H1 (cell line): ENCODE data around the gene UGGT1. TPM values are rescaled to one million over a fixed set of nuclear protein-coding genes. Genes with fewer than 3 reads are reported as not detected.
A peak's percentile ranks its signal among the peaks of the same experiment; 100 is the strongest.

Experiments
- CTCF ChIA-PET: fragments of 300-600 bp; sonication (Branson Sonifier 250); formaldehyde crosslinking; loops from one replicate; lab custom pipeline; 2021; ENCODE audit not compliant: partially characterized antibody; lab: Charles Lee
- POLR2A ChIA-PET: fragments of 300-600 bp; sonication (Branson Sonifier 250); formaldehyde crosslinking; loops from one replicate; lab custom pipeline; 2021; ENCODE audit warnings: inconsistent platforms; ENCODE audit not compliant: partially characterized antibody; lab: Charles Lee
- DNase-seq, 2 experiments: peaks; one replicate each; pipeline versions ENCODE4 v3.0.0 to v3.0.0-alpha.2; 2010 to 2022; ENCODE audit warnings: low spot score in 2 of 2, low read depth in 1 of 2, mixed read lengths in 1 of 2
- FAIRE-seq: peaks from 2 replicates; lab custom pipeline; 2011; peaks lifted over from hg19 to GRCh38; lab: Jason Lieb, UNC
- H2AFZ ChIP-seq: 2 replicates; pipeline ENCODE4 v1.8.1; 2012; ENCODE audit warnings: low read length, inconsistent platforms
- H2AK5ac ChIP-seq: 2 replicates; pipeline ENCODE4 v1.6.1; 2013; ENCODE audit warnings: low read depth, low read length
- H2BK120ac ChIP-seq: replicated peaks from 2 replicates; pipeline ENCODE3; 2013; ENCODE audit warnings: low read depth, low read length, inconsistent platforms
- H2BK12ac ChIP-seq: 2 replicates; pipeline ENCODE4 v1.6.1; 2013; ENCODE audit warnings: low read depth, low read length
- H2BK15ac ChIP-seq: 2 replicates; pipeline ENCODE4 v1.6.1; 2013; ENCODE audit warnings: low read length
- H2BK20ac ChIP-seq: 2 replicates; pipeline ENCODE4 v1.6.1; 2013; ENCODE audit warnings: low read length
- H2BK5ac ChIP-seq: 2 replicates; pipeline ENCODE4 v1.6.1; 2013; ENCODE audit warnings: low read depth, low read length
- H3K14ac ChIP-seq: 2 replicates; pipeline ENCODE4 v1.6.1; 2013; ENCODE audit warnings: inconsistent platforms; ENCODE audit not compliant: insufficient read length
- H3K18ac ChIP-seq: 2 replicates; pipeline ENCODE4 v1.6.1; 2013; ENCODE audit warnings: low read length; ENCODE audit errors: extremely low read depth
- H3K23ac ChIP-seq: 2 replicates; pipeline ENCODE4 v1.6.1; 2013; ENCODE audit warnings: inconsistent platforms; ENCODE audit not compliant: insufficient read length
- H3K23me2 ChIP-seq: 2 replicates; pipeline ENCODE4 v1.6.1; 2013; ENCODE audit warnings: low read depth, low read length
- H3K27ac ChIP-seq: 2 replicates; pipeline ENCODE4 v1.6.1; 2011; ENCODE audit warnings: low read depth, low read length, inconsistent platforms
- H3K27me3 ChIP-seq, 4 experiments: replicated peaks in 1 of 4; 1 replicate in 1 of 4; 2 replicates in 3 of 4; pipeline versions ENCODE4 v1.6.1 to v1.8.1; 2011 to 2013; ENCODE audit warnings: low read length in 3 of 4, mild to moderate bottlenecking in 3 of 4, inconsistent platforms in 2 of 4, mixed read lengths in 2 of 4, moderate library complexity in 1 of 4; ENCODE audit not compliant: control insufficient read depth in 3 of 4, insufficient read depth in 3 of 4; ENCODE audit errors: extremely low read depth in 1 of 4
- H3K36me3 ChIP-seq, 4 experiments: 2 replicates each; pipeline versions ENCODE4 v1.6.1 to v1.8.1; 2011 to 2013; ENCODE audit warnings: mild to moderate bottlenecking in 4 of 4, low read length in 3 of 4, moderate library complexity in 2 of 4, control low read depth in 1 of 4, inconsistent platforms in 1 of 4; ENCODE audit not compliant: insufficient read depth in 4 of 4, control insufficient read depth in 2 of 4
- H3K4ac ChIP-seq: replicated peaks from 2 replicates; pipeline ENCODE3; 2013; ENCODE audit warnings: low read length, low read depth, mixed read lengths, inconsistent platforms; ENCODE audit not compliant: insufficient read length
- H3K4me1 ChIP-seq, 4 experiments: replicated peaks in 1 of 4; 1 replicate in 1 of 4; 2 replicates in 3 of 4; pipeline versions ENCODE4 v1.6.1 to v1.8.1; 2011 to 2013; ENCODE audit warnings: low read length in 3 of 4, inconsistent platforms in 2 of 4, mixed read lengths in 1 of 4; ENCODE audit not compliant: insufficient read depth in 4 of 4, control insufficient read depth in 3 of 4
- H3K4me2 ChIP-seq, 2 experiments: 2 replicates each; pipeline versions ENCODE4 v1.6.1 to v1.8.1; 2011 to 2013; ENCODE audit warnings: low read depth in 2 of 2, low read length in 2 of 2, control low read depth in 1 of 2, inconsistent platforms in 1 of 2, mild to moderate bottlenecking in 1 of 2; ENCODE audit not compliant: insufficient read depth in 1 of 2
- H3K4me3 ChIP-seq, 4 experiments: fragments of 200-600, 300-600 bp in 1 of 4; sonication (generic), shearing (Covaris generic), sonication (Bioruptor Twin) in 1 of 4; 2 replicates each; pipeline versions ENCODE4 v1.5.1 to v1.8.1; 2011 to 2016; ENCODE audit warnings: low read length in 4 of 4, low read depth in 3 of 4, control low read depth in 2 of 4, inconsistent platforms in 2 of 4, mild to moderate bottlenecking in 2 of 4, mixed read lengths in 1 of 4, moderate library complexity in 1 of 4; ENCODE audit not compliant: insufficient read depth in 2 of 4; ENCODE audit errors: extremely low read depth in 1 of 4
- H3K56ac ChIP-seq: replicated peaks from 2 replicates; pipeline ENCODE3; 2013; ENCODE audit warnings: low read depth, mild to moderate bottlenecking, mixed read lengths, low read length, inconsistent platforms; ENCODE audit not compliant: insufficient read length
- H3K79me1 ChIP-seq: 2 replicates; pipeline ENCODE4 v1.6.1; 2013; ENCODE audit warnings: low read depth, low read length, control low read depth
- H3K79me2 ChIP-seq, 2 experiments: 2 replicates each; pipeline versions ENCODE4 v1.6.1 to v1.8.1; 2012 to 2013; ENCODE audit warnings: low read length in 2 of 2, mild to moderate bottlenecking in 2 of 2, inconsistent platforms in 1 of 2; ENCODE audit not compliant: insufficient read depth in 2 of 2, control insufficient read depth in 1 of 2
- H3K9ac ChIP-seq, 4 experiments: replicated peaks in 1 of 4; 1 replicate in 1 of 4; 2 replicates in 3 of 4; pipeline versions ENCODE4 v1.6.1 to v1.8.1; 2011 to 2013; ENCODE audit warnings: low read depth in 3 of 4, low read length in 3 of 4, control low read depth in 2 of 4, mild to moderate bottlenecking in 2 of 4, moderate library complexity in 2 of 4, inconsistent platforms in 1 of 4; ENCODE audit errors: extremely low read depth in 1 of 4
- H3K9me3 ChIP-seq, 2 experiments: 2 replicates each; pipeline versions ENCODE4 v1.6.1 to v1.8.1; 2012 to 2013; ENCODE audit warnings: mild to moderate bottlenecking in 2 of 2, moderate library complexity in 2 of 2, control low read depth in 1 of 2, inconsistent platforms in 1 of 2, low read depth in 1 of 2, low read length in 1 of 2, mixed read lengths in 1 of 2; ENCODE audit not compliant: insufficient read depth in 2 of 2
- H4K20me1 ChIP-seq, 2 experiments: replicated peaks in 1 of 2; 2 replicates each; pipeline versions ENCODE3 to v1.8.1; 2011 to 2013; ENCODE audit warnings: inconsistent platforms in 2 of 2, low read length in 2 of 2, mild to moderate bottlenecking in 1 of 2; ENCODE audit not compliant: insufficient read depth in 2 of 2, control insufficient read depth in 1 of 2
- H4K5ac ChIP-seq: 2 replicates; pipeline ENCODE4 v1.6.1; 2013; ENCODE audit warnings: low read length, low read depth, mixed read lengths, inconsistent platforms; ENCODE audit not compliant: insufficient read length
- H4K8ac ChIP-seq: 2 replicates; pipeline ENCODE4 v1.8.0; 2013; ENCODE audit warnings: mild to moderate bottlenecking, moderate library complexity, low read length, inconsistent platforms; ENCODE audit not compliant: insufficient read depth; ENCODE audit errors: extremely low read depth
- H4K91ac ChIP-seq: replicated peaks from 2 replicates; pipeline ENCODE3; 2013; ENCODE audit warnings: low read length, mixed read lengths, inconsistent platforms; ENCODE audit not compliant: insufficient read length
- POLR2A ChIP-seq, 2 experiments: IDR thresholded peaks; 1 replicate in 1 of 2; 2 replicates in 1 of 2; pipeline ENCODE4 v1.6.1; 2011; ENCODE audit warnings: low read depth in 2 of 2, low read length in 2 of 2, mild to moderate bottlenecking in 2 of 2; ENCODE audit errors: control extremely low read depth in 1 of 2
- TAF1 ChIP-seq: IDR thresholded peaks from 2 replicates; pipeline ENCODE4 v1.6.1; 2011; ENCODE audit warnings: mild to moderate bottlenecking, low read depth, low read length
- WGBS, 2 experiments: shearing (Covaris generic) in 1 of 2; methylation state at CpG; one replicate each; pipeline versions ENCODE4 v1.1.6 to v1.1.7; 2013 to 2015; ENCODE audit warnings: low lambda C conversion rate in 2 of 2, mixed read lengths in 2 of 2, inconsistent platforms in 1 of 2, low coverage in 1 of 2, missing lambda C conversion rate in 1 of 2; ENCODE audit not compliant: insufficient replicate concordance in 2 of 2, insufficient coverage in 1 of 2, insufficient read length in 1 of 2; ENCODE audit errors: extremely low coverage in 1 of 2, missing lambda C conversion rate in 1 of 2; 5-methylcytosine and 5-hydroxymethylcytosine counted together
- polyA plus RNA-seq, 7 experiments: library from polyadenylated mRNA; depleted of rRNA in 3 of 7; stranded (reverse) in 5 of 7; unstranded in 2 of 7; fragments of >200 nt in 5 of 7; fragments of 200-250 nt in 2 of 7; gene quantifications; 1 replicate in 5 of 7; 2 replicates in 1 of 7; 4 replicates in 1 of 7; pipeline versions ENCODE4 v1.2.1 to v1.2.3, GENCODE V29; 2011 to 2013; ENCODE audit warnings: missing spikeins in 2 of 7, mixed read lengths in 2 of 7
- total RNA-seq: library from RNA; stranded (reverse); fragmentation: NEBNext Ultra II Directional; extraction: Animal tissue kit (Norgen Biotek cat#: 25700); gene quantifications from 2 replicates; pipeline ENCODE4 v1.2.1, GENCODE V29; 2021
- TF ChIP-seq, protein P1 (sequence below), 3 experiments: IDR thresholded peaks; 1 replicate in 2 of 3; 2 replicates in 1 of 3; pipeline versions ENCODE4 v1.5.1 to v1.6.1; 2011; ENCODE audit warnings: low read length in 3 of 3, mild to moderate bottlenecking in 3 of 3, inconsistent platforms in 2 of 3, low read depth in 1 of 3, moderate library complexity in 1 of 3; ENCODE audit not compliant: insufficient read depth in 1 of 3; ENCODE audit errors: control extremely low read depth in 1 of 3

The UGGT1 gene
- total and polyA plus RNA-seq, 2 of the 8 experiments (the other 6 are each of a cell fraction or from before 2014, with no cell fraction given): 14.9 to 57.3 TPM

GRCh38 chr2:128054104-128054885 lies 36.7 kb upstream of the UGGT1 start:
- 0 out of 2 replicates have a peak overlapping the region, but pooled peaks have one; percentile 73 for H2AFZ ChIP-seq
- H3K9me3 ChIP-seq: no peaks in the 10 kb centered on the region
- WGBS, 2 experiments: 86% methylated on average over 11 of the region's 11 CpGs; no CpG with 5 or more reads in 1 of the 2 experiments
- no peaks in the 10 kb centered on the region for H4K20me1 ChIP-seq
- H3K79me1 ChIP-seq: no peaks in the 10 kb centered on the region
- H3K79me2 ChIP-seq: no peaks in the 10 kb centered on the region
- no peak overlapping the region for H2BK5ac ChIP-seq
- H2BK15ac ChIP-seq: no peak overlapping the region
- no peak overlapping the region for H3K14ac ChIP-seq
- no peak overlapping the region for H3K9ac ChIP-seq
- no peak overlapping the region for H2BK20ac ChIP-seq
- no peak overlapping the region for H3K18ac ChIP-seq
- no peak overlapping the region for H4K5ac ChIP-seq
- H3K4ac ChIP-seq: no peak overlapping the region
- H3K36me3 ChIP-seq: no peaks in the 10 kb centered on the region
- no peak for DNase-seq
- H3K4me2 ChIP-seq: no peak overlapping the region
- CTCF ChIA-PET: interaction anchor here (0.6 to 4.1 kb wide), 13 partner anchors 9 to 1858 kb away, joined by 3 to 33 read pairs (median 4); no protein-coding TSS in a partner anchor
- H3K4me3 ChIP-seq: no peak overlapping the region
- no peak for FAIRE-seq
- H3K27ac ChIP-seq: no peak overlapping the region
- POLR2A ChIA-PET: interaction anchor here (1.0 kb wide), 1 partner anchor 9 kb away, joined by 3 read pairs; no protein-coding TSS in a partner anchor
- H3K23ac ChIP-seq: no peak overlapping the region
- H4K91ac ChIP-seq: no peak overlapping the region
- H3K27me3 ChIP-seq: no peaks in the 10 kb centered on the region
- TF ChIP-seq POLR2A (IDR thresholded peaks at IDR 0.05; ENCODE audit: control extremely low read depth in 1 of 2, low read depth in 2 of 2, low read length in 2 of 2) (no peak), TAF1 (no peak)
- TF ChIP-seq, protein P1, sequence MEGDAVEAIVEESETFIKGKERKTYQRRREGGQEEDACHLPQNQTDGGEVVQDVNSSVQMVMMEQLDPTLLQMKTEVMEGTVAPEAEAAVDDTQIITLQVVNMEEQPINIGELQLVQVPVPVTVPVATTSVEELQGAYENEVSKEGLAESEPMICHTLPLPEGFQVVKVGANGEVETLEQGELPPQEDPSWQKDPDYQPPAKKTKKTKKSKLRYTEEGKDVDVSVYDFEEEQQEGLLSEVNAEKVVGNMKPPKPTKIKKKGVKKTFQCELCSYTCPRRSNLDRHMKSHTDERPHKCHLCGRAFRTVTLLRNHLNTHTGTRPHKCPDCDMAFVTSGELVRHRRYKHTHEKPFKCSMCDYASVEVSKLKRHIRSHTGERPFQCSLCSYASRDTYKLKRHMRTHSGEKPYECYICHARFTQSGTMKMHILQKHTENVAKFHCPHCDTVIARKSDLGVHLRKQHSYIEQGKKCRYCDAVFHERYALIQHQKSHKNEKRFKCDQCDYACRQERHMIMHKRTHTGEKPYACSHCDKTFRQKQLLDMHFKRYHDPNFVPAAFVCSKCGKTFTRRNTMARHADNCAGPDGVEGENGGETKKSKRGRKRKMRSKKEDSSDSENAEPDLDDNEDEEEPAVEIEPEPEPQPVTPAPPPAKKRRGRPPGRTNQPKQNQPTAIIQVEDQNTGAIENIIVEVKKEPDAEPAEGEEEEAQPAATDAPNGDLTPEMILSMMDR (IDR thresholded peaks at IDR 0.05; ENCODE audit: control extremely low read depth in 1 of 3, insufficient read depth in 1 of 3, low read depth in 1 of 3, low read length in 3 of 3): peak in 1 of 3 experiments; percentile 37; a peak in 1 of 4 replicates
- no peak overlapping the region for H2AK5ac ChIP-seq
- H2BK120ac ChIP-seq: no peak overlapping the region
- no peaks in the 10 kb centered on the region for H3K4me1 ChIP-seq
- no peak overlapping the region for H3K56ac ChIP-seq
- H4K8ac ChIP-seq: no peak overlapping the region; the same call in 1 of the 2 replicates
- H2BK12ac ChIP-seq: 0 out of 2 replicates have a peak overlapping the region, but pooled peaks have one; percentile 27
- H3K23me2 ChIP-seq: no peaks in the 10 kb centered on the region
